Measurements from ENCODE around the gene TBC1D22B. TPM values are rescaled to one million over a fixed set of nuclear protein-coding genes. Genes with fewer than 3 reads are reported as not detected.

Gene TBC1D22B
- total and polyA plus RNA-seq, 9 of the 15 experiments (the other 6 are each of a cell fraction or from before 2014, with no cell fraction given), result 4.8 to 24.2 (median 13.5) TPM

GRCh38 chr6:37241131-37241530 is 16.4 kb upstream of the TBC1D22B start:
- 89% methylated on average over 6 of the region's 6 CpGs for WGBS (ENCODE audit: insufficient coverage, low coverage, missing lambda C conversion rate)
- Histone ChIP-seq H3K27ac (ENCODE audit: extremely low read depth, low read depth, low read length) (no peak overlapping the region), H3K79me2 (ENCODE audit: control insufficient read depth, insufficient read depth, low read length) (no peaks in the 10 kb centered on the region), H3K36me3 (ENCODE audit: control insufficient read depth, insufficient read depth, low read length) (no peaks in the 10 kb centered on the region; the same call in 2 of the 3 replicates), H2AFZ (ENCODE audit: low read depth, low read length) (no peak overlapping the region), H3K9me3 (replicated peaks; ENCODE audit: control insufficient read depth, insufficient read depth, low read depth, low read length) (no peaks in the 10 kb centered on the region), H3K4me1 (replicated peaks in 1 of 2; ENCODE audit: control insufficient read depth in 2 of 2, insufficient read depth in 2 of 2, low read length in 2 of 2) (peaks cover 22 to 60% of the 10 kb centered on the region in 2 experiments), H3K4me2 (ENCODE audit: insufficient read depth, low read length) (no peak overlapping the region), H3K9ac (ENCODE audit: insufficient read depth in 1 of 2, low read depth in 2 of 2, low read length in 2 of 2) (peak overlapping the region in 1 of 2 experiments; percentile 8; a peak in 1 of 4 replicates), H4K20me1 (replicated peaks; ENCODE audit: control insufficient read depth, insufficient read depth, low read length) (no peaks in the 10 kb centered on the region), H3K4me3 (no peak overlapping the region), H3K27me3 (ENCODE audit: control insufficient read depth in 2 of 2, insufficient read depth in 2 of 2, low read length in 2 of 2) (no peaks in the 10 kb centered on the region), H3K9me1 (ENCODE audit: control insufficient read depth, insufficient read depth, low read length) (no peaks in the 10 kb centered on the region)
- ATAC-seq (no peak), DNase-seq (ENCODE audit: extremely low read depth in 1 of 4, low spot score in 3 of 4) (no peak), FAIRE-seq (no peak)
- ChIA-PET POLR2A (interaction anchor here (2.5 kb wide), 1 partner anchor 16 kb away, joined by 10 read pairs; the partner anchor contains the start of genes TBC1D22B and TMEM217), CTCF (ENCODE audit: low intra/inter-chr PET ratio) (no interaction called here)
- BruUV-seq (replicated peaks), result no TSS peak
- TF ChIP-seq TGIF2 (CRISPR knock-in tag; IDR thresholded peaks at IDR 0.05) (no peak), GTF3C2 (IDR thresholded peaks at IDR 0.05; ENCODE audit: borderline replicate concordance, extremely low read depth, insufficient read length) (no peak), GATAD2B (IDR thresholded peaks at IDR 0.05; ENCODE audit: borderline replicate concordance) (no peak), ATF7 (IDR thresholded peaks at IDR 0.05) (no peak), HCFC1 (IDR thresholded peaks at IDR 0.05; ENCODE audit: low read depth, low read length) (no peak), ATF4 (CRISPR knock-in tag; IDR thresholded peaks at IDR 0.05) (no peak), SRF (CRISPR knock-in tag; IDR thresholded peaks at IDR 0.05) (no peak), SOX6 (IDR thresholded peaks at IDR 0.05) (no peak), MYC (IDR thresholded peaks at IDR 0.05; ENCODE audit: low read depth, low read length) (no peak), MYC (CRISPR knock-in tag; IDR thresholded peaks at IDR 0.05; ENCODE audit: borderline replicate concordance, low read depth) (no peak), RBM14 (IDR thresholded peaks at IDR 0.05; ENCODE audit: borderline replicate concordance, insufficient read depth, low read depth, low read length) (no peak), RBM25 (IDR thresholded peaks at IDR 0.05; ENCODE audit: low read depth, low read length, severe bottlenecking) (peak; percentile 29), HNRNPUL1 (IDR thresholded peaks at IDR 0.05; ENCODE audit: low read length) (no peak), TEAD1 (CRISPR knock-in tag; IDR thresholded peaks at IDR 0.05) (no peak), ZNF121 (CRISPR knock-in tag; conservative IDR thresholded peaks at IDR 0.05) (peak; percentile 94)
- in situ Hi-C loops (cut with MboI), result no loop called here
- intact Hi-C loops (cut with micrococcal nuclease), result loop anchor here (5.0 kb wide), 1 partner anchor 61 kb away; no protein-coding TSS in a partner anchor
